ENCODE results near the gene FAM149A.

GRCh38 chr4:186170966-186171365 is 66.5 kb downstream of the FAM149A start:
- TF ChIP-seq POLR2A (IDR thresholded peaks at IDR 0.05) = no peak
- TF ChIP-seq CTCF (IDR thresholded peaks at IDR 0.05) = no peak
